ENCODE measurements around the gene CALR3.

- TF ChIP-seq POLR2A (IDR thresholded peaks at IDR 0.05; ENCODE audit: low read depth, low read length) (no peak), POLR2AphosphoS5 (IDR thresholded peaks at IDR 0.05; ENCODE audit: low read depth, low read length) (no peak), TAF1 (IDR thresholded peaks at IDR 0.05; ENCODE audit: low read depth, low read length) (no peak), SPI1 (IDR thresholded peaks at IDR 0.05; ENCODE audit: low read depth, low read length) (no peak), POU2F2 (IDR thresholded peaks at IDR 0.05; ENCODE audit: low read depth, low read length) (no peak), PAX5 (IDR thresholded peaks at IDR 0.05; ENCODE audit: insufficient read depth, low read length, severe bottlenecking) (no peak)
Observed at GRCh38 chr19:16537111-16537510, 41.1 kb upstream of the CALR3 start.
